Measurements from ENCODE around the gene CREBL2. TPM values are rescaled to one million over a fixed set of nuclear protein-coding genes. Genes with fewer than 3 reads are reported as not detected.
A peak's percentile ranks its signal among the peaks of the same experiment; 100 is the strongest.
"Not testable (repeated sequence)": the region's sequence is repeated elsewhere in the genome, so short reads cannot be mapped to it uniquely, and the experiment has no call there.

CREBL2 gene
- 48.0 TPM for total RNA-seq

- peak; percentile 87 for DNase-seq
Observed at GRCh38 chr12:12611512-12612306, at the start of gene CREBL2. Gene CREBL2 (plus strand): TSS chr12:12611876. CDS start chr12:12612173, 297 bp downstream.

DNA sequence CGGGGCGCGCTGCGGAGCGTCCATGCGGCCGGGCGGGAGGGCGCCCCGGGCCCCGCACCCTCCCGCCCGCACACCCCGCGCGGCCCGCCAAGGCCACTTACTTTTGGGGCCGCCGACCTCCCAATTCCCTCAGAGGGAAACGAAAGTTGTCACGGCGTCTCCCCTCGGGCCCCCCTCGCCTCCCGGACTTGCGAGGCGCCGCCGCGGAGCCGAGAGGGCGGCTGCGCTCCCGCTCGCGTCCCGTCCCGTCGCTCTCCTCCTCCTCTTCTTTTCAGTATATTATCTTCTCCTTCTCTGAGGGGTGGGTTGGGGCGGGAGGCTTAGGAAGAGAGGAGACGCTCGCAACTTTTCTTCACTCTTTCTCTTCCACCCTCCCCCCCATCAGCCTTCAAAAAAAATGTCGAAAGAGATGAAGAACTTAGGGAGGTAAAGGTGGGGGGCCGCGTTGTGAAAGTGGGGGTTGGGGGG is 49.6 kb upstream of the CREBL2 start:
- peak; percentile 34 for DNase-seq

DNA sequence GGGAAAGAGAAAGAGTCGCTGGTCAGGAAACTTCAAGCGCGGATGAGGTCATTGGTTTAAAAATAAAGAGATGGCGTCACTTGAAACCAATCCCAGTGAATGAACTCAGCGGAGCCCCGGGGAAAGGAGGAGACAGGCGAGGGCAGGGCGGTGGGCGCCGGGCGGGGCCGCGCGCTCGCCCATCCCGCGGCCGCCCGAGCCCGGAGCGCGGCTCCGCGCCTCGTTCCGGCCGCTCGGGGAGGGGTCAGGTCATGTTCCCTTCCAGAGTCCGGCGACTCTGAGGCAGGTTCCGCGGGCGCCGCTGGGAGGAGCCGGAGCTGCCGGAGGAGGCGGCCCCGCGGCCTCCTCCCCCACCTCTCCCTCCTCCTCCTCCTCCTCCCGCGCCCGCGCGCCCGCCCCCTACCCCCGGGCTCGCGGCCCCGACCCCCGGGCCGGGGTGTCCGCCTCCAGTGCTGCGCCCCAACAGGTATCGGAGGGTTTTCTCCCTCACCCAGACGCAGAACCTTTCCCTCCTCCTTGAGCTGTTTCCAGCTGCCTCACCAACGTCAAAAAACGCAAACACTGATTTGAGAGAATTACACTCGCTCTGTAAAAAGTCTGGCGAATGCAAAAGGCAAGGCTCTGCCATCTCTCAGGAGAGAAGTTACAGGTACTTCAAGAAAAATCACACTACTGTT is 49.0 kb upstream of the CREBL2 start, which contains the start of gene DUSP16:
Gene DUSP16, minus strand, starts transcription at position 279 of the 677 bp plus-strand sequence. CDS start 41,765 bp downstream, outside the sequence.
- DNase-seq: peak; percentile 86

DNA sequence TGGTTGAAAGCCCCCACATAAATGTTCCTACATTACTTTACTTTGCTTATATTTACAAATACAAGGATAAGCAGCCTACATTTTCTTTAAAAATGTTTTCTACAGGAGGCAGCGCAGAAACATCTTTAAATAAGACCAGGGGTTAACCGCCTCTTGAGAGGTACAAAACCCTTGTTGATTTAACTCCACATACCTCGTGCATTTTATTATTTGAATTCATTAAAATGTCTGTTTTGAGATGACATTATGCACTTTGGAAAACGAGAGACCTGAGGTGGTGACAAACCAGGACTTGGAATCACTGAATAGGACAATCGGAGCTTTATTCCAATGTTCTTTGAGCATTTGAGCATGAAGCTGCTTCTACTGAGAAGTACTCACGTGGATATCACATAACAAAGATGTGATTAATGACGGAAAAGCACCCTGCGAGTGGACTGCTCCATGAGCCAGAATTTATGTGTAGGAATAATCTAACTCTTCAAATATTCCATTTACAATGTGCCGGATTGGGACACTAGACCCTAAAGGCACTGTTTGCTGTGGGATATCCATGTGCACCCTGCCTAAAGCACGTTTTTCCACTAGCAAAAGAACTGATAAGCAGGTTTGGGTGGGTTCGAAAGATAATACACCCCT is 48.3 kb upstream of the CREBL2 start:
- DNase-seq: peak; percentile 22

DNA sequence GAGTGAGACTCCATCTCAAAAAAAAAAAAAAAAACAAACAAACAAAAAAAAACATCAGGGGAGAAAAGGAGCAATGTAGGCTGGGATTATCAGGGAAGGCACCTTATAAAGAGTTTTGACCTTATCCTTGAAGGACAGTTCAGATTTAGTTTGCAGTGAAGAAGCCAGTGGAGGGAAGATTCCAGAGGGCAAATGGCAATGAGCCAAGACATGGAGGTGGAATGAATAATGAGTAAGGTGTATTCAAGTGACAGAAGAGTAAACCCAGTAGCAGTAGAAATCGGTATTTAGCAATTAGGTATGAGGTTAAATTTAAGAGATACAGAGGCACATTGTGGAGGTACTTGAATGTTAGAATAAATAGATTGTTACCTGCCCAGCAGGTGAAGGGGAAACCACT is 46.8 kb upstream of the CREBL2 start:
- no peak for DNase-seq

DNA sequence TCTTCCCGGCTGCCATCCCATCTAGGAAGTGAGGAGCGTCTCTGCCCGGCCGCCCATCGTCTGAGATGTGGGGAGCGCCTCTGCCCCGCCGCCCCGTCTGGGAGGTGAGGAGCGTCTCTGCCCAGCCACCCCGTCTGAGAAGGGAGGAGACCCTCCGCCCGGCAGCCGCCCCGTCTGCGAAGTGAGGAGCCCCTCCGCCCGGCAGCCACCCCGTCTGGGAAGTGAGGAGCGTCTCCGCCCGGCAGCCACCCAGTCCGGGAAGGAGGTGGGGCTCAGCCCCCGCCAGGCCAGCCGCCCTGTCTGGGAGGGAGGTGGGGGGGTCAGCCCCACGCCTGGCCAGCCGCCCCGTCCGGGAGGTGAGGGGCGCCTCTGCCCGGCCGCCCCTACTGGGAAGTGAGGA is 45.7 kb upstream of the CREBL2 start:
- not testable (repeated sequence) for DNase-seq

- DNase-seq: no peak
Observed at GRCh38 chr12:12572659-12573058, 39.0 kb upstream of the CREBL2 start.

GRCh38 chr12:12577786-12578185 is 33.9 kb upstream of the CREBL2 start:
- DNase-seq: no peak

GRCh38 chr12:12580716-12581115 is 31.0 kb upstream of the CREBL2 start:
- DNase-seq: not testable (repeated sequence)

GRCh38 chr12:12582193-12582881 is 29.3 kb upstream of the CREBL2 start:
- DNase-seq: no peak

GRCh38 chr12:12582895-12583303 is 28.8 kb upstream of the CREBL2 start:
- DNase-seq: no peak

DNA sequence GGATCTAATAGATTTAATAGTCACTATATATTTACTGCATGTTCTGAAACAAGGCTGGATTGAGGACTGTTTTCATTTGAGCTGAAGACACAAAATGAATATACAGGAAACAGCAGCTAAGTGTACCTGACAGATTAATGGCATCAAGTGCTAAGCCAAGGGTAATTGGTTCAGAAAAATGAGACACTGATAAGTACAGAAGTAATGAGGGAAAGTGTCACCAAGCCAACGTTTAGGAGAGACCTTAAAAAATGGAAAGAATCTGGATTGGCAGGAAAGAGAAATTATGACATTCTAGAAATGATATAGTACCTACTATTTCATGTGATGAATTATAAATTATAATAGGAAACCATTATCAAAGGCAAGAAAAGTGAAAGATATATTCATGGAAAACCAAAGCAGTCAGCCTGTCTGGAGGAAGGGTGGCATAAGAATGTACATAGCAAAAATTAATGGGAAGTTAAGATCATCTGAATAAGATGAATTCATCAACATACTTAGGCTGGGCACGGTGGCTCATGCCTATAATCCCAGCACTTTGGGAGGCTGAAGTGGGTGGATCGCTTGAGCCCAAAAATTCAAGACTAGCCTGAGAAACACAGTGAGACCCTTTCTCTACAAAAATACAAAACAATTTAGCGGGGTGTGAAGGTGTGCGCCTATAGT is 28.0 kb upstream of the CREBL2 start:
- no peak for DNase-seq

DNA sequence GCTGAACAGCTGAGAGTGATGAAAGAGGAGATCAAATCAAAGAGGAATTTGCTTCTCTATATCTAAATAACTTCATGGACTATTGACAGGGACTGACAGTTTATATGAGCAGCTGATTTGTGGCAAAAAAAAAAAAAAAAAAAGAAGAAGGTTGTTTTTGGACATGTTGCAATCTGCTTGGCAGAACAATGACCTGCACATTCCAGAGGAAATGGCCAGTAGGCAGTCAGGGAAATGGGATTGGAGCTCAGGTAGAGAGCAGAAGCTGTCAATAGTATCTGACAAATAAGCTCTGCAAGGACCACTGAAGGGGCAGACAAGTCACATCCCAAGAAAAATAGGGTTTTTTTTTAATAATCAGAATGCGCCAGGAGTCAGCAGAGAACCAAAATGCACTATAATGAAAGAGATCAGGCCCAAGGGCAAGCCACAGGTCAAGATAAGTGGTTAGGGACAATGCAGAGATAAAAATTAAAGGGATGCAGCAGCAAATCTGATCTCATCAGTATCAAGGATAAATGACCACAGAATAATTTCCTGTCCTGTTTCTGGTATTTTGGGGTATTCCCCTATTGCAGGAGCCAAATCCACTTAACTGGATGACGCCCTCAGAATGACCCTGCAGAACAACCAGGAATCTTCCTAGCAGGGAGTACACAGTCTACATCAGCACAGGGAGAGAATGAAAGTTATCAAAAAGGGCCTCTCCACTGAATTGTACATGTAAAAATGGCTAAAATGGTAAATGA is 26.4 kb upstream of the CREBL2 start:
- no peak for DNase-seq

GRCh38 chr12:12586879-12587675 is 24.6 kb upstream of the CREBL2 start:
- no peak for DNase-seq

DNA sequence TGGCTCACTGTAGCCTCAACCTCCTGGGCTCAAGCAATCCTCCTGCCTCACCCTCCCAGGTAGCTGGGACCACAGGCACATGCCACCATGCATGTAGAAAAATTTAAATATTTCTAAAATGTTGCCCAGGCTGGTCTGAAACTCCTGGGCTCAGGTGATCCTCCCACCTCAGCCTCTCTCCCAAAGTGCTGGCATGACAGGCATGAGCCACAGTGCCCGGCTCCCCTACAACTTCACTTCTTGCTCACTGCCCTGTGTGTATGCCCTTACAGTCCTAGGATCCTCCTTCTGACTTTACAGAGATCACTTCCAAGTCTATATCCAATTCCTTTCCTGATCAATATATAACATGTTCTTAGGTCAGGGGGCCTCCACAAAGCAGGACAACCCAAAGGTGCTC is 23.8 kb upstream of the CREBL2 start:
- DNase-seq: no peak

DNA sequence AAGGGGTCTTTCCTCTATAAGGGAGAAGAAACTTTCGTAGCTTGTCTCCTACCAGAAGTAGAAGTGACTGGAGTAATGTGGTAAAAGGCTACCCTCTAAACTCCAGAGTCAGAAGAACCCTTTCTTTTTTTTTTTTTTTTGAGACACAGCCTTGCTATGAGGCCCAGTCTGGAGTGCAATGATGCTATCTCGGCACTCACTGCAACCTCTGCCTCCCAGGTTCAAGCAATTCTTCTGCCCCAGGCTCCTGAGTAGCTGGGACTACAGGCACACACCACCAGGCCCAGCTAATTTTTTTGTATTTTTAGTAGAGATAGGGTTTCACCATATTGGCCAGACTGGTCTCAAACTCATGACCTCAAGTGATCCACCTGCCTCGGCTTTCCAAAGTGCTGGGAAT is 23.2 kb upstream of the CREBL2 start:
- not testable (repeated sequence) for DNase-seq

DNA sequence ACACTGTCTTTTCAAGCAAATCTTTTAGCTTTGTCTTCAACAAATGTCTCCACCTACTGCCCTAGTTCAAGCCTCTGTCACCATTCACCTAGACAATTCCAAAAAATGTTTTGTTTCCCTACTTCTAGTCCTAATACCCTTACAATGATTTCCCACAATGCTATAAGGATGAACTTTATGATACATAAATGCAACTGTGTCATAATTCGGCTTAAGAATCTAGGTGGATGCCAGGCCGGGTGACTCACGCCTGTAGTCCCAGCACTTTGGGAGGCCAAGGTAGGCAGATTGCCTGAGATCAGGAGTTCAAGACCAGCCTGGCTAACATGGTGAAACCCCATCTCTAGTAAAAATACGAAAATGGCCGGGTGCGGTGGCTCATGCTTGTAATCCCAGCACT is 20.7 kb upstream of the CREBL2 start:
- no peak for DNase-seq

- DNase-seq: no peak
Observed at GRCh38 chr12:12592930-12593329, 18.7 kb upstream of the CREBL2 start.

GRCh38 chr12:12595929-12596328 is 15.7 kb upstream of the CREBL2 start:
- not testable (repeated sequence) for DNase-seq

DNA sequence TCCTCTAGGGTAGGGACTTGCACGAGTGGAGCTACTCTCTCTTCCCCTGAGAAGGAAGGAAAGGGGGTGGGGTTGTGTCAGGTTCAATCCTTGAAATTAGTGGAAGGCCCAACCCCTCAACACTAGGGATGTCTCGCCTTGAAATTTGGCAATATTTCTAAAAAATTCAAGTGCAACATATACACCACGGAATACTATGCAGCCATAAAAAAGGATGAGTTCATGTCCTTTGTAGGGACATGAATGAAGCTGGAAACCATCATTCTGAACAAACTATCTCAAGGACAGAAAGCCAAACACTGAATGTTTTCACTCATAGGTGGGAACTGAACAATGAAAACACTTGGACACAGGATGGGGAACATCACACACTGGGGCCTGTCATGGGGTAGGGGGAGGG is 15.1 kb upstream of the CREBL2 start:
- not testable (repeated sequence) for DNase-seq

Measured in occipital lobe (tissue), 2 donors.